Stimulated activated CD4-positive, alpha-beta T cell treated with anti-CD3 and anti-CD28 coated beads, Interleukin-2, amount 100 ng/mL, for 4 hours (primary cell): ENCODE results near the gene PRRX2.

Experiments used
- DNase-seq: peaks from one replicate; pipeline ENCODE4 v3.0.0-alpha.2; 2020; ENCODE audit warnings: low read depth

The PRRX2 gene

GRCh38 chr9:129709438-129710168, 44.2 kb downstream of the PRRX2 start:
- no peak for DNase-seq

GRCh38 chr9:129710169-129710453, 44.7 kb downstream of the PRRX2 start:
- DNase-seq = no peak

- DNase-seq = no peak
Measured at GRCh38 chr9:129712634-129713401, 47.4 kb downstream of the PRRX2 start.

DNA sequence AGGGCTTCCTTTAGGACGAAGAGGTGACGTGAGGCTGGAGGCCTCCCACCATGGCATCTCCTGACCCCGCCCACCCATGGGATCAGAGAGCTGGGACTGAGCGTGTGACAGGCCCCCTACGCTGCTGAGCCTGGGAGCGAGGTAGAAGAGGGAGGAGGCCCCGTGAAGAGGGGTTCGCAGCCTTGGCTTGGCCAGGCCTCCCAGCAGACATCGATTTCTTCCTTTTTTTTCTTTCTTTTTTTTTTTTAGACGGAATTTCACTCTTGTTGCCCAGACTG, 47.9 kb downstream of the PRRX2 start:
- DNase-seq = no peak

GRCh38 chr9:129714511-129715061, 49.1 kb downstream of the PRRX2 start:
- no peak for DNase-seq

DNA sequence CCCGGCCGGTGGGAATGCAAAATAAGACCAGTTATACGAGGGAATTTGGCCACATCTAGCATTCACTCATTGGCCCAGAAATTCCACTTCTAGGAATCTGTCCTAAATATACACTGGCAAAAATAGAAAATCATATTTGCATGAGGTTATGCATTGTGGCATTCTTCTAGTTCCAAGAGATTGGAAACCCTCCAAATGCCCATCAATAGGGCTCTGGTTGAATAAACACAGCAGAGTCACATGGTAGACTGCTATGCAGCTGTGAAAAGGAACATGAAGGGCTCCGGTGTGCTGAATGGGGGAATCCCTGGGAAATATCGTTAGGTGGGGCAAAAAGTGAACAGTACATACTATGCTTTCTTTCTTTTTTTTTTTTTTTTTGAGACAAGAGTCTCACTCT, 50.6 kb downstream of the PRRX2 start:
- no peak for DNase-seq

DNA sequence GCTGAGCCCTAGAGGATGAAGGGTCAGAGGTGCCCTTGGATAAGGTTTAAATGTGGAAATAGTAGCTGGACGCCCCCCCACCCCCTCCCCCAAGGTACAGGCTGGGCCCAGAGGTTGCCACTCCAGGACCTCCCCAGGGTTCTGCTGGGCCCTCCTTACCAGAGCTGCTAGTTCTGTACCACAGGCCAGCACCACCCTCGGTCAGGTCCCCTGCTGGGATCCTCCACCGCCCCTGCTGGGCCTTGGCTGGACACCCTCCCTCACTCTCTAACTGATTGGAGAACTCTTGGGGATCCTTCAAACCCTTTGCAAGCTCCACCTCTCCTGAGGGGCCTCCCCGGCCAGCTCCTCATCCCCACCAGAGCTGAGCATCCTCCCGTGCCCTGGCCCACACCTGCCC, 52.5 kb downstream of the PRRX2 start:
- no peak for DNase-seq

DNA sequence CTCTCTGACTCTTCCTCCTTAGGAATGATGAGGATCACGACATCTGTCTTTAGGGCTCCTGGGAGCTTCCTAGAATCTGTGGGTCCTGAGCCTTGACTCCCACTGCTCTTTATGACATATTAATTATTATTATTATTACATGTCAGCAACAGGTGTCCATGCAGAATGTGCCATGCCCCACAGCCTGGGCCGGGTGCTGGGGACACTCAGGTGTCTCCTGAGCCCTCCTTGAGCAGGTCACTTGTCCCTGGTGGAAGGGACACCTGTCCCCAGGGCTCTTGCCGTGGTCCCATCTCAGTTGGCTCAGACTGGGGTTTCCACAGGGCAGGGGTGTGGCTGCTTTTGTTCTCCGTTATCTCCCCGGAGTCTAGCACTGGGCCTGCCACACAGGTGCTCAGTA, 53.2 kb downstream of the PRRX2 start:
- no peak for DNase-seq

- no peak for DNase-seq
Measured at GRCh38 chr9:129719135-129719534, 53.7 kb downstream of the PRRX2 start.

DNA sequence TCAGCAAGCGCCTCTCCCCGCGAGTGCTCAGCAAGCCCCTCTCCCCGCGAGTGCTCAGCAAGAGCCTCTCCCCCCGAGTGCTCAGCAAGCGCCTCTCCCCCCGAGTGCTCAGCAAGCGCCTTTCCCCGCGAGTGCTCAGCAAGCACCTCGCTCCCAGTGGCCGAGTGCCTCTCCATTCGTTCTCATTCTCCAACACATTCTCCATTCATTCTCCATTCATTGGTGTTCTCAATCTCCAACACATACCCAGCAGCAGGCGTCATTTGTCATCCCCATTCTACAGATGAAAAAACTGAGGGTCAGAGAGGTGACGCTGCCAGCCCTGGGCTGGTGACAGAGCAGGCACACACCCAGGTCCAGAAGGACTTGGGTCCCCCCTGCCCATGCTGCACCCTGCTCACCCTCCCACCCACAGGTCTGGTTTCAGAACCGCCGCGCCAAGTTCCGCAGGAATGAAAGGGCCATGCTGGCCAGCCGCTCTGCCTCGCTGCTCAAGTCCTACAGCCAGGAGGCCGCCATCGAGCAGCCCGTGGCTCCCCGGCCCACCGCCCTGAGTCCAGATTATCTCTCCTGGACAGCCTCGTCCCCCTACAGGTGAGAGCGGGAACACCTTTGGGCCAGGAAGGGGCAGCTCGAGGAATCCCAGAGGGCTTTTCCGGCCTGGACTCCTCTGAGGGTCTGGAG, 54.9 kb downstream of the PRRX2 start:
- DNase-seq = no peak

DNA sequence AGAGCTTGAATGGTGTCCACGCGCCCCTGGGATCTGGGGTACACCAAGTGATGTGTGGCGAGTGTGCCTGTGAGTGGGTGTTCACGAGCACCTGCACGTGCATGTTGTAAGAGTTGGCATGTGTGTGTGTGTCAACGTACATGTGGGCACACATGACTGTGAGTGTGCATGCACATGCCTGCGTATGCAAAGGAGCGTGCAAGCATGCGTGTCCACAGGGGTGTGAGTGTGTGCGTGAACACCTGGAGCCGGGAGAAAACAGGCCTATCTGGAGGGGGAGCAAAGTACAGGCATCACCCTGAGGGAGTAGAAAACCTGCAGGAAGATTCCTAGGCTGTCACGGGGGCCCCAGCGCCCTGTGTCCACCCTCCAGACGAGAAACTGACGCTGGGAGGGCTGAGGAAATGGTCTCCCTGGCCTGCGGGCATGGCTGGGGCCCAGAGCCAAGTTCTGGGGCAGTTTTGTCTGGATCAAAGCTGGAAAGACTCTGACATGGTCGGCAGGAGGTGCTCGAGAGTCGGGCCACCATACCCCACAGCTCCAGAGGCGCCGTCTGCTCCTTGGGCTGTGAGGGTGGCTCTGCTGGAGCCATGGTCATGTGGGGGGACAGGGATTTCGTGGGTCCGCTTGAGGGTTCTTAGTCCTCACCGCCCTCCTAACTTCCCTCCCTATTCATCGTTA, 55.6 kb downstream of the PRRX2 start:
- DNase-seq = no peak

- DNase-seq = no peak
Measured at GRCh38 chr9:129722913-129723312, 57.5 kb downstream of the PRRX2 start.

GRCh38 chr9:129724456-129725190, 59.2 kb downstream of the PRRX2 start:
- no peak for DNase-seq

GRCh38 chr9:129725795-129726251, 60.4 kb downstream of the PRRX2 start:
- no peak for DNase-seq

DNA sequence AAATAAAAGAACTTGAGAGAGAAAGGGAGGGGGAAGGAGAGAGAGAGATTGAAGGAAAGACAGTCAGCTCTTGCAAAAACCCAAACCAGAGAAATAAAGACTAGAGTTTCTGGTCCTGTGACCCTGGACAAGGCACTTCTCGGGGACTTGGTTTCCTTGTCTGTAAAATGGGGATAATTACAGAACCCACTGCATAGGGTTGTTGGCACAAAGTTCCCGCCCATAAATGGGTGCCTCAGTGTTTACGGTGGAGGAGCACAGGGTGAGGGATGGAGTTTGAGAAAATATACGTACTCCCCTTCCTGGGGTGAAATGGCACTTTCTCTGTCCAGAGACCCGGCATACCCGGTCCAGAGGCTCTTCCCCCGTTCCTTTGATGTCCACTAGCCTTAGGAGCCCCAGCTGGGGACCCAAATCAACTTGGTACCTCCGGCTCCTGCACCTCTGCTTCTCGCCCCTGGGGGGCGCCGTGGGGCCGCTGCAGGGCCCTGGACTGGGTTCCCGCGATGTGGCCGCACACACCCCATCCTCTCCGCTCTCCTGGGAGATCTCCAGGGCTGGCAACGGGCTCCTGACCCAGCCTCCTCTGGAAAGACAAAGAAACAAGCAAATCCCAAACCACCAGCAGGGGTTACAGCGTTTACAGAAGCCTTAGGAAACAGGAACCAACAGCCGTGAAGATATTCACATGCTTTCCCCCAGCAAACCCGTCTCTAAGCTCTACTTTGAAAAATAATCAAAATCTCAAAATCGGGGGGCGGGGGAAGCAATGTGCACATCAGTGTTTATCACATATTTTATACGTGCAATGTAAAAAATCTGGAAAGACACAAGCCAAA, 61.1 kb downstream of the PRRX2 start:
- peak; percentile 23 for DNase-seq

DNA sequence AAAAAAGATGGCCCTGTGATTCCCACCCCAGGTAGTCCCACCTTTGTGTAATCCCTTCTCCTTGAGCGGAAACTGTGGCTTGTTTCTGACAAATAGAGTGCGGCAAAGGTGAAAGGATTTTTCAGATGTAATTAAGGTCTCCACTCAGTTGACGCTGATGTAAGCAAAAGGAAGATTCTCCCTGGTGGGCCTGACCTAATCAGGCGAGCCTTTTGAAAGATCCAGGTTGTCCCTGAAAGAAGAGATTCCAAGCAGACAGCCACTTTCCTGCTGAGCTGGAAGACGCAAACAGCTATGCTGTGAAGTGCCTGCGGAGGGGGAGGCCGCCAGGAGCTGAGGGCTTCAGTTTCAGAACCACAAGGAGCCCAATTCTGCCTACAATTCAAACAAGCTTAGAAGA, 63.3 kb downstream of the PRRX2 start:
- DNase-seq = no peak

GRCh38 chr9:129731477-129732085, 66.1 kb downstream of the PRRX2 start:
- DNase-seq = no peak

- DNase-seq = no peak
Measured at GRCh38 chr9:129732100-129732499, 66.7 kb downstream of the PRRX2 start.

DNA sequence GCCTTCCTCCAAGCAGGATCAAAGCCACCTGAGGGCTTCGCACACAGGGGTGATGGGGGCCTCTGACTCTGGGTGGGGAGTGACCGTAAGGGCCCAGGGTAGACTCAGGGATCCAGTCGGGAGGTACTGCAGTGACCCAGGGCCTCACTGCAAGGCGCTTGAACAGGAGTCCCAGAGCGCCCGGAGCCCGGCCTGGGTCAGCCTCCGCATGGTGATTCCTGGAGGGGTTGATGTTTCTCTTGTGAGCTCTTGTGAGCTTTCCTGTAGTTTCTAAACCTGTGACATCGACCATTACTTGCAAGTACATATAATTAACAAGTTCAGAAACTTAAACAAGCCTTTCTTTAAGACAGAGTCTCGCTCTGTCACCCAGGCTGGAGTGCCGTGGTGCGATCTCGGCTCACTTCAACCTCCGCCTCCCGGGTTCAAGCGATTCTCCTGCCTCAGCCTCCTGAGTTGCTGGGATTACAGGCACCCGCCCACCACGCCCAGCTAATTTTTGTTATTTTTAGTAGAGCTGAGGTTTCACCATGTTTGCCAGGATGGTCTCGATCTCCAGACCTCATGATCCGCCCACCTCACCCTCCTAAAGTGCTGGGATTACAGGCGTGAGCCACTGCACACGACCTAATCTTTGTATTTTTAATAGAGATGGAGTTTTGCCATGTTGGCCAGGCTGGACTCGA, 67.6 kb downstream of the PRRX2 start:
- no peak for DNase-seq

DNA sequence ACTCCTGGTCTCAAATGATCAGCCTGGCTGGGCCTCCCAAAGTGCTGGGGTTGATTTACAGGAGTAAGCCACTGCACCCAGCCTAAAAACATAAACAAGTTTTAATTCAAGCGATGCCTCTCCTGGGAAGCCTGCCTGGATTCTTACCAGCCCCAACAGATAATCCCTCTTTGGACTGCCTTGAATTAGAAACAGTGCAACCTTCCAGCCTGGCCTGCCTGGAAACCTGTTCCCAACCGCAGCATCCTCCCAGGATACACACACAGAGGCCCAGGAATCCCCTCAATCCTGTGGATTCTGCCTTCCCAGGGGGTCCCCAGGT, 68.1 kb downstream of the PRRX2 start:
- no peak for DNase-seq
